ENCODE results near the gene ST8SIA5. TPM values are rescaled to one million over a fixed set of nuclear protein-coding genes. Genes with fewer than 3 reads are reported as not detected.

ST8SIA5 gene
- total and polyA plus RNA-seq, 10 of the 15 experiments (the other 5 are each of a cell fraction or from before 2014, with no cell fraction given), result 0.02 to 0.32 (median 0.12) TPM; not detected in 1

DNA sequence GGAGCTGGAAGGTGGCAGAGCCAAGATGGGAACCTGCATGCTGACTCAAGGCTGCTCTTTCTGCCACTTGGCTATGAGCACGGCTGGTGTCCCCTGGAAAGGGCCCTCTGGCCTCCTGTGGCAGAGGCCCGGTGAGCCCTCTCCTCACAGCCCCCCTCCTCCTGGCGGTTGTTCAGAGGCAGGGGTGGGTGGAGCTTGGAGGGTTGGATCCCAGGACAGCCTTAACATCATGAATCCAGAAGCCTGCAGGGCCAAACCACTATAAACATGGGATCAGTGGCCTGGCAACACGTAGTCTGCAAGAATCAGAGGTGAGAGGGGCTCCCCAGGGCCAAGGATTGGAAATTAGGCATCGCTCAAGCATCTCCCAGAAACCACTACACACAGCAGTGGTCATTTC is 51.3 kb downstream of the ST8SIA5 start (continued):
- TF ChIP-seq ATF7 (IDR thresholded peaks at IDR 0.05; ENCODE audit: low read depth), result no peak

DNA sequence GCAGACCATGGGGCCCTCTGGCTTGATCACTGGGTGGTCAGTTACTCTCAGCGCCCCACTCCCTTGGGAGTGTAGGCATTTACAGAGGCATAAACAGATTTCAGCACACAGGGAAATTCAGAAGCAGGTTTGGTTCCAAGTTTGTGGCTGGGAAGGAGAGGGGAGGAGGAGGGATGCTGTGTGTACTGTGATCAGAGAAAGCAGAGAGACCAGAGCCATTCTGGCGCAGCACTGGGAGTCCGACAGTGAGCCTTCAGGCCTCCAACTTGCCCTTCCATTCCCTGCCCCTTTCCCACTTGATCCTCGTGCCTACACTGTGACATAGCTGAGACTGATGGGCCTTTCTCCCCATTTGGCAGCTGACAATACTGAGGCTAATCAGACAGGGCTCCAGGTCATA is 52.0 kb downstream of the ST8SIA5 start:
- H3K4me3 ChIP-seq, result no peak overlapping the region
- no peaks in the 10 kb centered on the region for H3K79me2 ChIP-seq (ENCODE audit: control insufficient read depth, insufficient read depth, low read length)
- peaks cover 2 to 4% of the 10 kb centered on the region in 2 experiments; a peak in 2 of 4 replicates for H3K27me3 ChIP-seq (replicated peaks in 1 of 2; ENCODE audit: control insufficient read depth in 2 of 2, insufficient read depth in 2 of 2, low read length in 1 of 2)
- ChIA-PET RAD21 (ENCODE audit: unreplicated experiment) (no interaction called here), SMC1A (ENCODE audit: uncharacterized antibody, unreplicated experiment) (no interaction called here), POLR2A (no interaction called here), CTCF (interaction anchor here (1.2 kb wide), 1 partner anchor 47 kb away, joined by 3 read pairs; no protein-coding TSS in a partner anchor)
- H3K9me3 ChIP-seq (replicated peaks; ENCODE audit: control insufficient read depth, insufficient read depth, low read length), result no peaks in the 10 kb centered on the region
- no peaks in the 10 kb centered on the region for H4K20me1 ChIP-seq (ENCODE audit: control insufficient read depth, insufficient read depth)
- H2AFZ ChIP-seq (ENCODE audit: control insufficient read depth, low read depth, low read length), result no peak overlapping the region
- no peaks in the 10 kb centered on the region for H3K36me3 ChIP-seq (ENCODE audit: control insufficient read depth in 2 of 2, insufficient read depth in 2 of 2, low read length in 1 of 2)
- ATAC-seq (no peak), FAIRE-seq (no peak), DNase-seq (ENCODE audit: low read depth, low spot score) (no peak)
- intact Hi-C loops (cut with micrococcal nuclease; ENCODE audit: unreplicated experiment), result no loop called here
- BruUV-seq (replicated peaks), result no TSS peak
- no peak overlapping the region for H3K27ac ChIP-seq (ENCODE audit: control insufficient read depth, insufficient read depth)
- WGBS (ENCODE audit: insufficient coverage, insufficient replicate concordance, low lambda C conversion rate, missing lambda C conversion rate), result 44% methylated on average over 4 of the region's 4 CpGs
- H3K4me2 ChIP-seq (ENCODE audit: control insufficient read depth, insufficient read depth), result no peak overlapping the region
- no peak overlapping the region for H3K9ac ChIP-seq (ENCODE audit: control insufficient read depth, insufficient read depth, low read length)
- in situ Hi-C loops (cut with MboI), result no loop called here
- no peaks in the 10 kb centered on the region for H3K4me1 ChIP-seq (ENCODE audit: control insufficient read depth, insufficient read depth, low read length)
- no peak for TF ChIP-seq ZNF207 (IDR thresholded peaks at IDR 0.05; ENCODE audit: borderline replicate concordance)
- no peak for TF ChIP-seq CHD2 (IDR thresholded peaks at IDR 0.05; ENCODE audit: borderline replicate concordance, low read depth, low read length)
- TF ChIP-seq, protein P1, sequence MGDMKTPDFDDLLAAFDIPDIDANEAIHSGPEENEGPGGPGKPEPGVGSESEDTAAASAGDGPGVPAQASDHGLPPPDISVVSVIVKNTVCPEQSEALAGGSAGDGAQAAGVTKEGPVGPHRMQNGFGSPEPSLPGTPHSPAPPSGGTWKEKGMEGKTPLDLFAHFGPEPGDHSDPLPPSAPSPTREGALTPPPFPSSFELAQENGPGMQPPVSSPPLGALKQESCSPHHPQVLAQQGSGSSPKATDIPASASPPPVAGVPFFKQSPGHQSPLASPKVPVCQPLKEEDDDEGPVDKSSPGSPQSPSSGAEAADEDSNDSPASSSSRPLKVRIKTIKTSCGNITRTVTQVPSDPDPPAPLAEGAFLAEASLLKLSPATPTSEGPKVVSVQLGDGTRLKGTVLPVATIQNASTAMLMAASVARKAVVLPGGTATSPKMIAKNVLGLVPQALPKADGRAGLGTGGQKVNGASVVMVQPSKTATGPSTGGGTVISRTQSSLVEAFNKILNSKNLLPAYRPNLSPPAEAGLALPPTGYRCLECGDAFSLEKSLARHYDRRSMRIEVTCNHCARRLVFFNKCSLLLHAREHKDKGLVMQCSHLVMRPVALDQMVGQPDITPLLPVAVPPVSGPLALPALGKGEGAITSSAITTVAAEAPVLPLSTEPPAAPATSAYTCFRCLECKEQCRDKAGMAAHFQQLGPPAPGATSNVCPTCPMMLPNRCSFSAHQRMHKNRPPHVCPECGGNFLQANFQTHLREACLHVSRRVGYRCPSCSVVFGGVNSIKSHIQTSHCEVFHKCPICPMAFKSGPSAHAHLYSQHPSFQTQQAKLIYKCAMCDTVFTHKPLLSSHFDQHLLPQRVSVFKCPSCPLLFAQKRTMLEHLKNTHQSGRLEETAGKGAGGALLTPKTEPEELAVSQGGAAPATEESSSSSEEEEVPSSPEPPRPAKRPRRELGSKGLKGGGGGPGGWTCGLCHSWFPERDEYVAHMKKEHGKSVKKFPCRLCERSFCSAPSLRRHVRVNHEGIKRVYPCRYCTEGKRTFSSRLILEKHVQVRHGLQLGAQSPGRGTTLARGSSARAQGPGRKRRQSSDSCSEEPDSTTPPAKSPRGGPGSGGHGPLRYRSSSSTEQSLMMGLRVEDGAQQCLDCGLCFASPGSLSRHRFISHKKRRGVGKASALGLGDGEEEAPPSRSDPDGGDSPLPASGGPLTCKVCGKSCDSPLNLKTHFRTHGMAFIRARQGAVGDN (IDR thresholded peaks at IDR 0.05), result no peak
- no peak for TF ChIP-seq RCOR1 (conservative IDR thresholded peaks at IDR 0.05; ENCODE audit: low read depth, low read length)
- TF ChIP-seq NFIC (IDR thresholded peaks at IDR 0.05; ENCODE audit: low read depth, low read length), result no peak
- TF ChIP-seq, protein P2, sequence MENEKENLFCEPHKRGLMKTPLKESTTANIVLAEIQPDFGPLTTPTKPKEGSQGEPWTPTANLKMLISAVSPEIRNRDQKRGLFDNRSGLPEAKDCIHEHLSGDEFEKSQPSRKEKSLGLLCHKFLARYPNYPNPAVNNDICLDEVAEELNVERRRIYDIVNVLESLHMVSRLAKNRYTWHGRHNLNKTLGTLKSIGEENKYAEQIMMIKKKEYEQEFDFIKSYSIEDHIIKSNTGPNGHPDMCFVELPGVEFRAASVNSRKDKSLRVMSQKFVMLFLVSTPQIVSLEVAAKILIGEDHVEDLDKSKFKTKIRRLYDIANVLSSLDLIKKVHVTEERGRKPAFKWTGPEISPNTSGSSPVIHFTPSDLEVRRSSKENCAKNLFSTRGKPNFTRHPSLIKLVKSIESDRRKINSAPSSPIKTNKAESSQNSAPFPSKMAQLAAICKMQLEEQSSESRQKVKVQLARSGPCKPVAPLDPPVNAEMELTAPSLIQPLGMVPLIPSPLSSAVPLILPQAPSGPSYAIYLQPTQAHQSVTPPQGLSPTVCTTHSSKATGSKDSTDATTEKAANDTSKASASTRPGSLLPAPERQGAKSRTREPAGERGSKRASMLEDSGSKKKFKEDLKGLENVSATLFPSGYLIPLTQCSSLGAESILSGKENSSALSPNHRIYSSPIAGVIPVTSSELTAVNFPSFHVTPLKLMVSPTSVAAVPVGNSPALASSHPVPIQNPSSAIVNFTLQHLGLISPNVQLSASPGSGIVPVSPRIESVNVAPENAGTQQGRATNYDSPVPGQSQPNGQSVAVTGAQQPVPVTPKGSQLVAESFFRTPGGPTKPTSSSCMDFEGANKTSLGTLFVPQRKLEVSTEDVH (IDR thresholded peaks at IDR 0.05; ENCODE audit: low read depth, partially characterized antibody), result no peak
- no peak for TF ChIP-seq GABPA (IDR thresholded peaks at IDR 0.05; ENCODE audit: low read depth)
- no peak for TF ChIP-seq BCLAF1 (IDR thresholded peaks at IDR 0.05)
